OCI-LY3 (cell line): Measurements from ENCODE around the gene SEPHS2.

Experiments used
- H2AFZ ChIP-seq: fragments of 200-600, 300-600 bp; shearing (Covaris generic); 2 replicates; pipeline ENCODE4 v1.6.0; 2014; ENCODE audit warnings: antibody characterized with exemption, low read depth, low read length
- H3K27ac ChIP-seq: fragments of 200-600, 300-600 bp; sonication (generic); 2 replicates; pipeline ENCODE4 v1.5.1; 2014; ENCODE audit warnings: mild to moderate bottlenecking, low read length, moderate library complexity, mixed read lengths
- H3K27me3 ChIP-seq: fragments of 200-600, 300-600 bp; sonication (generic); 2 replicates; pipeline ENCODE4 v1.6.1; 2014; ENCODE audit warnings: low read depth, low read length, mixed read lengths
- H3K36me3 ChIP-seq: fragments of 200-600, 300-600 bp; sonication (generic); replicated peaks from 2 replicates; pipeline ENCODE3; 2014; ENCODE audit warnings: low read depth, low read length, mixed read lengths
- H3K4me1 ChIP-seq: fragments of 300-600, 200-600 bp; sonication (generic); 2 replicates; pipeline ENCODE4 v1.6.1; 2014; ENCODE audit warnings: low read length, mixed read lengths
- H3K4me2 ChIP-seq: fragments of 200-600, 300-600 bp; sonication (generic); 2 replicates; pipeline ENCODE4 v1.6.1; 2014; ENCODE audit warnings: low read length, mixed read lengths
- H3K4me3 ChIP-seq: fragments of 300-600, 200-600 bp; sonication (generic); 2 replicates; pipeline ENCODE4 v1.5.1; 2014; ENCODE audit warnings: antibody characterized with exemption, mild to moderate bottlenecking, low read length, moderate library complexity
- H3K79me2 ChIP-seq: fragments of 300-600, 200-600 bp; shearing (Covaris generic); 2 replicates; pipeline ENCODE4 v1.6.1; 2014; ENCODE audit warnings: mild to moderate bottlenecking, low read length, mixed read lengths
- H3K9ac ChIP-seq: fragments of 300-600, 200-600 bp; shearing (Covaris generic); 2 replicates; pipeline ENCODE4 v1.6.0; 2014; ENCODE audit warnings: mild to moderate bottlenecking, low read length, moderate library complexity
- H3K9me3 ChIP-seq: fragments of 200-600, 300-600 bp; shearing (Covaris generic); 2 replicates; pipeline ENCODE4 v1.6.1; 2014; ENCODE audit warnings: low read length, mixed read lengths; ENCODE audit not compliant: insufficient read depth
- H4K20me1 ChIP-seq: fragments of 200-600, 300-600 bp; sonication (generic); 2 replicates; pipeline ENCODE4 v1.6.1; 2016; ENCODE audit warnings: low read length, mixed read lengths; ENCODE audit not compliant: insufficient read depth
- EZH2phosphoT487 ChIP-seq: fragments of 200-600 bp; shearing (Covaris generic); IDR thresholded peaks from 2 replicates; pipeline ENCODE4 v1.6.1; 2018; ENCODE audit warnings: antibody characterized with exemption, mixed run types, low read depth
- TF ChIP-seq, protein P1 (sequence below): fragments of 200-600, 300-600 bp; sonication (generic); IDR thresholded peaks from 2 replicates; pipeline ENCODE4 v1.5.1; 2014; ENCODE audit warnings: antibody characterized with exemption, low read length, low read depth

The SEPHS2 gene

DNA sequence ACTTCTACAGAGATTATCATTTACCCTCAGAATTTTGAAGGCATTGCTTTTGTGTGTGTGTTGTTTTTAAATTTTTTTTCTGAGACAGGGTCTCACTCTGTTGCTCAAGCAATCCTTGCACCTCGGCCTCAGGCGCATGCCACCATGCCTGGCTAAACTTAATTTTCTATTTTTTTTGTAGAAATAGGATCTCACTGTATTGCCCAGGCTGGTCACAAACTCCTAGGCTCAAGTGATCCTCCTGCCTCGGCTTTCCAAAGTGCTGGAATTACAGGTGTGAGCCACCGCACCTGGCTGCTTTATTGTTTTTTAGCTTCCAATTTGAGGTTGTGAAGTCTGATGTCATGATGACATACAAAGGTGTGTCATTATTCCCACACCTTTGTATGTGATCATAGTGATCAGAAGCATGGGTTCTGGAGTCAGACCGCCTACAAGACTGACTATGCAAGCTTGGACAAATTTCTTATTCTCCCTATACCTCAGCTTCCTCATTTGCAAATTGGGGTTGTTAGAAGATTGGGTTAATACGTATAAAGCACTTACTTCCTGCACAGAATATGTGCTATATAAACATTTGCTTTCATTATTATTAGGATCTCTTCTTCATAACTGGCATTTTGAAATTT is 5.8 kb downstream of the SEPHS2 start:
- Histone ChIP-seq H3K27ac (no peak overlapping the region), H3K79me2 (peaks cover 11% of the 10 kb centered on the region), H3K9me3 (no peaks in the 10 kb centered on the region), H3K36me3 (peaks cover 18% of the 10 kb centered on the region), H3K4me2 (peak overlapping the region; percentile 12; the same call in 1 of the 2 replicates), H3K9ac (no peak overlapping the region), H2AFZ (no peak overlapping the region), H4K20me1 (no peaks in the 10 kb centered on the region), H3K4me3 (no peak overlapping the region), H3K4me1 (peaks cover 12% of the 10 kb centered on the region), H3K27me3 (no peaks in the 10 kb centered on the region)
- TF ChIP-seq, protein P1, sequence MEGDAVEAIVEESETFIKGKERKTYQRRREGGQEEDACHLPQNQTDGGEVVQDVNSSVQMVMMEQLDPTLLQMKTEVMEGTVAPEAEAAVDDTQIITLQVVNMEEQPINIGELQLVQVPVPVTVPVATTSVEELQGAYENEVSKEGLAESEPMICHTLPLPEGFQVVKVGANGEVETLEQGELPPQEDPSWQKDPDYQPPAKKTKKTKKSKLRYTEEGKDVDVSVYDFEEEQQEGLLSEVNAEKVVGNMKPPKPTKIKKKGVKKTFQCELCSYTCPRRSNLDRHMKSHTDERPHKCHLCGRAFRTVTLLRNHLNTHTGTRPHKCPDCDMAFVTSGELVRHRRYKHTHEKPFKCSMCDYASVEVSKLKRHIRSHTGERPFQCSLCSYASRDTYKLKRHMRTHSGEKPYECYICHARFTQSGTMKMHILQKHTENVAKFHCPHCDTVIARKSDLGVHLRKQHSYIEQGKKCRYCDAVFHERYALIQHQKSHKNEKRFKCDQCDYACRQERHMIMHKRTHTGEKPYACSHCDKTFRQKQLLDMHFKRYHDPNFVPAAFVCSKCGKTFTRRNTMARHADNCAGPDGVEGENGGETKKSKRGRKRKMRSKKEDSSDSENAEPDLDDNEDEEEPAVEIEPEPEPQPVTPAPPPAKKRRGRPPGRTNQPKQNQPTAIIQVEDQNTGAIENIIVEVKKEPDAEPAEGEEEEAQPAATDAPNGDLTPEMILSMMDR: no peak
- TF ChIP-seq EZH2phosphoT487: no peak

DNA sequence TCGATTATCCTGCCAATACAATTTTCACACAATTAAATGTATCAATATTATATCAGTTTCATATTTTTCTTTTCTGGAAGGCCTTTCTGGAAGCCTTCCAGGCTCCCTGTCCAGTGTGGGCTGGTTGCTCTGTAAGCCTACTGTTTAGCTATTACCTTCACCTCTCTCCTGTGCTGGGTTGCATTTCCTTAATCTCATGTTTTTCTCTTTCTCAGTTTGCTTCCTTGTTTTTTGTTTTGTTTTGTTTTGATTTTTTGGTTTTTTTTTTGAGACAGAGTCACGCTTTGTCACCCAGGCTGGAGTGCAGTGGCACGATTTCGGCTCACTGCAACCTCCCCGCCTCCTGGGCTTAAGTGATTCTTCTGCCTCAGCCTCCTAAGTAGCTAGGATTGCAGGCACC is 6.8 kb downstream of the SEPHS2 start:
- no peak overlapping the region for H3K4me3 ChIP-seq
- H3K9me3 ChIP-seq: no peaks in the 10 kb centered on the region
- peaks cover 6% of the 10 kb centered on the region; the same call in 1 of the 2 replicates for H3K4me1 ChIP-seq
- peaks cover under 1% of the 10 kb centered on the region; the same call in 1 of the 2 replicates for H3K79me2 ChIP-seq
- H4K20me1 ChIP-seq: no peaks in the 10 kb centered on the region
- no peak overlapping the region for H3K4me2 ChIP-seq
- H3K27me3 ChIP-seq: no peaks in the 10 kb centered on the region
- H3K9ac ChIP-seq: no peak overlapping the region
- H2AFZ ChIP-seq: no peak overlapping the region
- H3K27ac ChIP-seq: no peak overlapping the region
- H3K36me3 ChIP-seq: peaks cover 9% of the 10 kb centered on the region
- TF ChIP-seq, protein P1: no peak
- no peak for TF ChIP-seq EZH2phosphoT487

DNA sequence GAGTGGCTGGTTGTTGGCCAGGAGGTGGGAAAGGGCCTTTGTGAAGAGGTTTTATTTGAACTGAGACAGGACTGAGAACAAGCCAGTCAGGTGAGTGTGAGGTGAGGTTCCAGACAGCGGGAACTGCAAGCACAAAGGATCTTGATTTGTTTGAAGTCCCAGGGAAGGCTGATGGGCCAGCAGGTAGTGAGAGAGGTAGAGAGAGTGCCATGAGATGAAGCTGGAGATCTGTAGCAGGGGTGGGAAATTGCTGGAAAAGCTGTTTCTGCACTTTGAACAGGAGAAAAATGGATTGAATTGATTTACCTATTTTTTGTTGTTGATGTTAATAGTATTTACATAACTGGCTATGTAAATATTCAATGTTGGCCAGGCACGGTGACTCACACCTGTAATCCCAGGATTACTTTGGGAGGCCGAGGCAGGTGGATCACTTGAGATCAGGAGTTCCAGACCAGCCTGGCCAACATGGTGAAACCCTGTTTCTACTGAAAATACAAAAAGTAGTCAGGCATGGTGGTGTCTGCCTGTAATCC is 8.1 kb downstream of the SEPHS2 start:
- Histone ChIP-seq H3K79me2 (no peaks in the 10 kb centered on the region), H4K20me1 (no peaks in the 10 kb centered on the region), H3K36me3 (no peaks in the 10 kb centered on the region), H2AFZ (no peak overlapping the region), H3K4me1 (peaks cover 6% of the 10 kb centered on the region; the same call in 1 of the 2 replicates), H3K4me3 (no peak overlapping the region), H3K9me3 (no peaks in the 10 kb centered on the region), H3K27ac (no peak overlapping the region), H3K4me2 (no peak overlapping the region), H3K9ac (no peak overlapping the region), H3K27me3 (no peaks in the 10 kb centered on the region)
- TF ChIP-seq EZH2phosphoT487: no peak
- TF ChIP-seq, protein P1: no peak

DNA sequence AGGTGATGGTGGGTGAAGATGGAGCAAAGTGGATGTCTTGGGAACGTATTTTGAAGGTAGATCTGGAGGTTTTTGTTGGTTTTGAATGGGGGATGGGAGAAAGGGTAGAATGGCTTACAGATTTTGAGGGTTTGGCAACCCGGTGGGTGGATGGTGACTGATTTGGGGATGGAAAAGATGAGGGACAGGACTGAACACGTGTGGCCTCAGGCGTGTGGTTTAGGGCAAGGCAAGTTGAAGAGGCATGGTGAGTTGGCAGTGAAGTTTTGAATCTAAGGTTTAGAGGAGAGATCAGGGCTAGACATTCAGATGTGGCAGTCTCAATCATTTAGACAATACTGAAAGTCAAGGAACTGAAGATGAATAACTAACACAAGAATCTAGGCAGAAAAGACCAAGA is 10.8 kb downstream of the SEPHS2 start:
- Histone ChIP-seq H3K79me2 (peaks cover under 1% of the 10 kb centered on the region; the same call in 1 of the 2 replicates), H3K27me3 (no peaks in the 10 kb centered on the region), H3K4me3 (no peak overlapping the region), H4K20me1 (no peaks in the 10 kb centered on the region), H3K4me1 (peaks cover 8% of the 10 kb centered on the region), H2AFZ (no peak overlapping the region), H3K4me2 (no peak overlapping the region), H3K36me3 (no peaks in the 10 kb centered on the region), H3K9me3 (no peaks in the 10 kb centered on the region), H3K9ac (no peak overlapping the region), H3K27ac (no peak overlapping the region)
- no peak for TF ChIP-seq EZH2phosphoT487
- TF ChIP-seq, protein P1: no peak
